H9 (cell line): ENCODE data around the gene TMEM135. TPM values are rescaled to one million over a fixed set of nuclear protein-coding genes. Genes with fewer than 3 reads are reported as not detected.

Experiments
- DNase-seq: peaks from one replicate; pipeline ENCODE4 v3.0.0-alpha.2; 2017
- H2AFZ ChIP-seq: one replicate; pipeline ENCODE4 v1.6.1; 2013; ENCODE audit warnings: mild to moderate bottlenecking, low read length, control low read depth, moderate library complexity
- H2AK5ac ChIP-seq: 2 replicates; pipeline ENCODE4 v1.6.1; 2013; ENCODE audit warnings: low read length, control low read depth, mixed read lengths; ENCODE audit not compliant: insufficient read length
- H2BK120ac ChIP-seq: one replicate; pipeline ENCODE4 v1.6.1; 2013; ENCODE audit warnings: low read depth, mild to moderate bottlenecking, low read length, control low read depth, inconsistent platforms; ENCODE audit not compliant: poor library complexity, severe bottlenecking
- H2BK12ac ChIP-seq: 2 replicates; pipeline ENCODE4 v1.6.1; 2013; ENCODE audit warnings: low read length, control low read depth, mixed read lengths, low read depth; ENCODE audit not compliant: insufficient read length
- H2BK15ac ChIP-seq: 2 replicates; pipeline ENCODE4 v1.6.1; 2013; ENCODE audit warnings: low read depth, low read length, control low read depth
- H2BK20ac ChIP-seq: one replicate; pipeline ENCODE4 v1.6.1; 2013; ENCODE audit warnings: low read depth, mild to moderate bottlenecking, low read length, control low read depth, inconsistent platforms; ENCODE audit not compliant: poor library complexity, severe bottlenecking
- H2BK5ac ChIP-seq: 2 replicates; pipeline ENCODE4 v1.6.1; 2013; ENCODE audit warnings: low read length, control low read depth, mixed read lengths; ENCODE audit not compliant: insufficient read length
- H3K14ac ChIP-seq: 2 replicates; pipeline ENCODE4 v1.6.1; 2013; ENCODE audit warnings: low read length, control low read depth; ENCODE audit not compliant: insufficient read depth
- H3K18ac ChIP-seq: 2 replicates; pipeline ENCODE4 v1.6.1; 2013; ENCODE audit warnings: low read depth, mild to moderate bottlenecking, mixed read lengths, low read length, control low read depth; ENCODE audit not compliant: insufficient read length
- H3K23ac ChIP-seq: 2 replicates; pipeline ENCODE4 v1.6.1; 2013; ENCODE audit warnings: low read length, control low read depth, mixed read lengths, low read depth; ENCODE audit not compliant: insufficient read length
- H3K23me2 ChIP-seq: 2 replicates; pipeline ENCODE4 v1.6.1; 2013; ENCODE audit warnings: low read depth, mild to moderate bottlenecking, mixed read lengths, low read length, control low read depth; ENCODE audit not compliant: insufficient read length, poor library complexity, severe bottlenecking
- H3K27ac ChIP-seq: 2 replicates; pipeline ENCODE4 v1.5.1; 2013; ENCODE audit warnings: low read length, control low read depth, mixed read lengths, low read depth; ENCODE audit not compliant: insufficient read length
- H3K27me3 ChIP-seq: 2 replicates; pipeline ENCODE4 v1.6.1; 2013; ENCODE audit warnings: low read length, control low read depth, inconsistent platforms; ENCODE audit not compliant: insufficient read depth
- H3K4ac ChIP-seq: 2 replicates; pipeline ENCODE4 v1.6.1; 2013; ENCODE audit warnings: low read depth, mild to moderate bottlenecking, control low read depth, inconsistent platforms, low read length, moderate library complexity
- H3K4me1 ChIP-seq: 2 replicates; pipeline ENCODE4 v1.6.1; 2013; ENCODE audit warnings: low read length, control low read depth, inconsistent platforms; ENCODE audit not compliant: insufficient read depth
- H3K4me2 ChIP-seq: 2 replicates; pipeline ENCODE4 v1.6.1; 2013; ENCODE audit warnings: low read length, control low read depth, mixed read lengths; ENCODE audit not compliant: insufficient read length, insufficient read depth
- H3K56ac ChIP-seq: 2 replicates; pipeline ENCODE4 v1.6.1; 2013; ENCODE audit warnings: low read depth, mild to moderate bottlenecking, mixed read lengths, low read length, control low read depth; ENCODE audit not compliant: insufficient read length
- H3K79me1 ChIP-seq: 2 replicates; pipeline ENCODE4 v1.6.1; 2013; ENCODE audit warnings: low read depth, mild to moderate bottlenecking, moderate library complexity, low read length, control low read depth, inconsistent platforms; ENCODE audit not compliant: insufficient read depth, poor library complexity, severe bottlenecking
- H3K79me2 ChIP-seq: 2 replicates; pipeline ENCODE4 v1.6.1; 2013; ENCODE audit warnings: low read length, control low read depth, inconsistent platforms; ENCODE audit not compliant: insufficient read depth
- H3K9ac ChIP-seq: 2 replicates; pipeline ENCODE4 v1.6.1; 2013; ENCODE audit warnings: low read length, control low read depth, mixed read lengths; ENCODE audit not compliant: insufficient read length; ENCODE audit errors: extremely low read depth
- H3K9me3 ChIP-seq: one replicate; pipeline ENCODE4 v1.6.1; 2013; ENCODE audit warnings: low read depth, low read length, inconsistent platforms; ENCODE audit not compliant: control insufficient read depth
- H3T11ph ChIP-seq: one replicate; pipeline ENCODE4 v1.6.1; 2013; ENCODE audit warnings: mild to moderate bottlenecking, low read length, control low read depth, inconsistent platforms
- H4K20me1 ChIP-seq: one replicate; pipeline ENCODE4 v1.6.1; 2013; ENCODE audit not compliant: control insufficient read depth, insufficient read length, insufficient read depth
- H4K5ac ChIP-seq: 2 replicates; pipeline ENCODE4 v1.6.1; 2013; ENCODE audit warnings: low read depth, mild to moderate bottlenecking, mixed read lengths, low read length, control low read depth; ENCODE audit not compliant: insufficient read length
- H4K8ac ChIP-seq: replicated peaks from 2 replicates; pipeline ENCODE4 v1.6.1; 2013; ENCODE audit warnings: low read length, control low read depth, mixed read lengths, low read depth; ENCODE audit not compliant: insufficient read length
- H4K91ac ChIP-seq: 2 replicates; pipeline ENCODE4 v1.6.1; 2013; ENCODE audit warnings: low read depth, mild to moderate bottlenecking, moderate library complexity, mixed read lengths, low read length, control low read depth; ENCODE audit not compliant: insufficient read length
- H3K27ac Mint-ChIP-seq, 3 experiments: 2 replicates in 2 of 3; 3 replicates in 1 of 3; pipeline ENCODE4 v1.8.0; 2020 to 2021; ENCODE audit warnings: mixed read lengths in 3 of 3, mild to moderate bottlenecking in 1 of 3, moderate library complexity in 1 of 3
- H3K27me3 Mint-ChIP-seq: 2 replicates; pipeline ENCODE4 v1.8.0; 2021; ENCODE audit warnings: low read depth, mild to moderate bottlenecking, moderate library complexity, mixed read lengths
- H3K36me3 Mint-ChIP-seq, 3 experiments: 2 replicates in 2 of 3; 3 replicates in 1 of 3; pipeline ENCODE4 v1.8.0; 2020 to 2021; ENCODE audit warnings: low read depth in 3 of 3, mixed read lengths in 3 of 3; ENCODE audit not compliant: insufficient read depth in 1 of 3
- H3K4me1 Mint-ChIP-seq, 2 experiments: 2 replicates each; pipeline ENCODE4 v1.8.0; 2020; ENCODE audit warnings: mixed read lengths in 2 of 2
- H3K4me3 Mint-ChIP-seq, 2 experiments: 2 replicates in 1 of 2; 3 replicates in 1 of 2; pipeline ENCODE4 v1.8.0; 2020 to 2021; ENCODE audit warnings: mild to moderate bottlenecking in 2 of 2, mixed read lengths in 2 of 2, moderate library complexity in 1 of 2
- H3K9me3 Mint-ChIP-seq, 2 experiments: 2 replicates in 1 of 2; 3 replicates in 1 of 2; pipeline ENCODE4 v1.8.0; 2020; ENCODE audit warnings: mild to moderate bottlenecking in 2 of 2, mixed read lengths in 2 of 2, moderate library complexity in 1 of 2
- CTCF ChIP-seq: fragments of 200-600 bp; sonication (generic); conservative IDR thresholded peaks from 3 replicates; pipeline ENCODE4 v1.8.0; 2021; ENCODE audit warnings: antibody characterized with exemption, mild to moderate bottlenecking
- WGBS: extraction: QIAGEN DNeasy Blood & Tissue Kit; methylation state at CpG from one replicate; pipeline ENCODE4 v1.1.7; 2013; ENCODE audit warnings: missing lambda C conversion rate, low lambda C conversion rate, mixed read lengths; ENCODE audit not compliant: insufficient read length; ENCODE audit errors: extremely low coverage; 5-methylcytosine and 5-hydroxymethylcytosine counted together
- total RNA-seq: library from RNA; stranded (reverse); gene quantifications from 2 replicates; pipeline ENCODE4 v1.2.1, GENCODE V29; 2021

Gene TMEM135
- total RNA-seq, 1 experiment from 2014 or later: 25.2 TPM

DNA sequence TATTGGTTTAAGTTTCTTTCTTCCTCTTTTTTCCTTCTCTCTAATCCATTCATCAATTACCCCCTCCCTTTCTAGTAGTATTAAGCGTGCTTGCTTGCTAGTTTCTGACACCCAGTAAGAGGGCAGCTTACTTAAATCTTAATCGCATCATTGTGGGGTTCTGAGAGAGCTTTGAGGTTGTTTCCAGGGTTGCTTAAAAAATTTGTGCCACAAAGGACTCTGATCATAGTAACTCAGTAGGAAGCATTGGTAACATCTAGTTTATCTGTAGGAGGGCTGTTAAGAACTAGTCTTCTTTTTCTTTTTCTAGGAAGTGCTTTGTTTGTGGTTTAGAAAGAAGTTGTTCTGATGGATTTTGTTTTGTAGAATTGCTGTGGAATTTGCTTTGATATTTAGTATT is 45.3 kb downstream of the TMEM135 start:
- peaks cover 20 to 23% of the 10 kb centered on the region in 2 experiments for H3K4me1 Mint-ChIP-seq
- no peak overlapping the region for H3K27ac ChIP-seq

More for the DNA sequence above, 45.3 kb downstream of the TMEM135 start:
- Histone ChIP-seq H2BK5ac (no peak overlapping the region), H3K4me2 (no peak overlapping the region), H2BK12ac (no peak overlapping the region), H4K5ac (no peak overlapping the region), H3K56ac (no peak overlapping the region), H3K9ac (no peak overlapping the region), H2BK20ac (no peak overlapping the region), H3K79me2 (no peaks in the 10 kb centered on the region; the same call in 1 of the 2 replicates), H3K79me1 (no peaks in the 10 kb centered on the region), H2AFZ (no peak overlapping the region), H3K4me1 (no peaks in the 10 kb centered on the region), H2BK15ac (no peak overlapping the region), H3K4ac (no peak overlapping the region), H3K9me3 (peaks cover 9% of the 10 kb centered on the region), H3T11ph (no peak overlapping the region), H2AK5ac (no peak overlapping the region), H4K8ac (no peak overlapping the region), H4K91ac (no peak overlapping the region), H3K23me2 (no peaks in the 10 kb centered on the region), H3K14ac (no peak overlapping the region), H2BK120ac (no peak overlapping the region), H3K23ac (no peak overlapping the region), H4K20me1 (no peaks in the 10 kb centered on the region), H3K18ac (no peak overlapping the region), H3K27me3 (no peaks in the 10 kb centered on the region)
- H3K9me3 Mint-ChIP-seq: peaks cover 32% of the 10 kb centered on the region in 2 experiments
- no peak for TF ChIP-seq CTCF
- no peak overlapping the region for H3K27ac Mint-ChIP-seq
- DNase-seq: no peak
- H3K4me3 Mint-ChIP-seq: peak overlapping the region in 1 of 2 experiments; percentile 3; a peak in 2 of 5 replicates
- H3K27me3 Mint-ChIP-seq: peaks cover 89% of the 10 kb centered on the region
- peaks cover 29 to 32% (median 30%) of the 10 kb centered on the region in 3 experiments for H3K36me3 Mint-ChIP-seq
- WGBS: no CpG with 5 or more reads among the region's 2 CpGs
